HT1080 (cell line): Measurements from ENCODE around the gene LCE7A. TPM values are rescaled to one million over a fixed set of nuclear protein-coding genes. Genes with fewer than 3 reads are reported as not detected.

Experiments
- total RNA-seq: library from RNA; depleted of rRNA; stranded (reverse); fragments of >200 nt; shearing (Covaris generic); gene quantifications from 2 replicates; pipeline ENCODE4 v1.2.3, GENCODE V29; 2014; rRNA removed

Gene LCE7A
- total RNA-seq, 1 experiment from 2014 or later: not detected

Other genes with a start within 250 kb of the LCE7A start
- not detected in 2 replicates for gene LCE3B, start 246.2 kb upstream of the LCE7A start, total RNA-seq
- not detected in 2 replicates for gene LCE3A, start 236.9 kb upstream of the LCE7A start, total RNA-seq
- gene LCE2D, start 196.6 kb upstream of the LCE7A start, total RNA-seq: not detected in 2 replicates
- not detected in 2 replicates for gene LCE2C, start 184.7 kb upstream of the LCE7A start, total RNA-seq
- gene LCE2B, start 173.9 kb upstream of the LCE7A start, total RNA-seq: not detected in 2 replicates
- gene LCE2A, start 161.7 kb upstream of the LCE7A start, total RNA-seq: 0.47 and 3.0 TPM in 2 replicates
- gene LCE4A, start 151.8 kb upstream of the LCE7A start, total RNA-seq: not detected in 2 replicates
- not detected in 2 replicates for gene KPRP, start 102.0 kb upstream of the LCE7A start, total RNA-seq
- gene LCE1F, start 84.9 kb upstream of the LCE7A start, total RNA-seq: not detected in 2 replicates
- gene LCE1E, start 73.7 kb upstream of the LCE7A start, total RNA-seq: 0.43 TPM in 1 of 2 replicates, not detected in the other
- not detected in 2 replicates for gene LCE1D, start 63.3 kb upstream of the LCE7A start, total RNA-seq
- gene LCE1C, start 53.3 kb upstream of the LCE7A start, total RNA-seq: not detected in 2 replicates
- not detected in 2 replicates for gene LCE1B, start 48.0 kb upstream of the LCE7A start, total RNA-seq
- gene LCE1A, start 32.5 kb upstream of the LCE7A start, total RNA-seq: not detected in 2 replicates
- gene LCE6A, start 17.1 kb upstream of the LCE7A start, total RNA-seq: not detected in 2 replicates
- gene SMCP, start 18.3 kb downstream of the LCE7A start, total RNA-seq: not detected in 2 replicates
- gene IVL, start 48.5 kb downstream of the LCE7A start, total RNA-seq: 0.26 and 0.33 TPM in 2 replicates
- gene SPRR5, start 87.2 kb downstream of the LCE7A start, total RNA-seq: not detected in 2 replicates
- gene SPRR4, start 110.7 kb downstream of the LCE7A start, total RNA-seq: not detected in 2 replicates
- gene SPRR1A, start 124.1 kb downstream of the LCE7A start, total RNA-seq: not detected in 2 replicates
- gene SPRR3, start 141.8 kb downstream of the LCE7A start, total RNA-seq: not detected in 2 replicates
- gene SPRR1B, start 171.2 kb downstream of the LCE7A start, total RNA-seq: not detected in 2 replicates
- gene SPRR2D, start 181.1 kb downstream of the LCE7A start, total RNA-seq: 1.5 TPM in 1 of 2 replicates, not detected in the other
- not detected in 2 replicates for gene SPRR2A, start 197.5 kb downstream of the LCE7A start, total RNA-seq
- not detected in 2 replicates for gene SPRR2B, start 211.6 kb downstream of the LCE7A start, total RNA-seq
- not detected in 2 replicates for gene SPRR2E, start 234.5 kb downstream of the LCE7A start, total RNA-seq